WTC11 (cell line): Measurements from ENCODE around the gene CDKN2AIPNL. TPM values are rescaled to one million over a fixed set of nuclear protein-coding genes. Genes with fewer than 3 reads are reported as not detected.

ENCODE experiments used
- ATAC-seq: fragments of 200-7000 bp; cut with Tn5 transposase; 2 replicates; pipeline ENCODE4 v1.10.0; 2021; ENCODE audit warnings: mild to moderate bottlenecking, moderate library complexity
- CTCF ChIA-PET: fragments of 300-600 bp; sonication (Branson Sonifier 250); formaldehyde crosslinking; loops from one replicate; lab custom pipeline; 2021; ENCODE audit warnings: antibody characterized with exemption; lab: Charles Lee
- POLR2A ChIA-PET: fragments of 350-600 bp; sonication (Branson Sonifier 250); formaldehyde crosslinking; loops from one replicate; lab custom pipeline; 2021; ENCODE audit warnings: antibody characterized with exemption; lab: Charles Lee
- DNase-seq: peaks from one replicate; pipeline ENCODE4 v3.0.0; 2021; ENCODE audit warnings: low spot score
- H3K27ac Mint-ChIP-seq: 2 replicates; pipeline ENCODE4 v1.8.0; 2021; ENCODE audit warnings: mixed read lengths
- H3K27me3 Mint-ChIP-seq: 2 replicates; pipeline ENCODE4 v1.8.0; 2021; ENCODE audit warnings: low read depth, mild to moderate bottlenecking, moderate library complexity, mixed read lengths
- H3K36me3 Mint-ChIP-seq: 2 replicates; pipeline ENCODE4 v1.8.0; 2021; ENCODE audit warnings: mixed read lengths
- H3K4me1 Mint-ChIP-seq: 2 replicates; pipeline ENCODE4 v1.8.0; 2022; ENCODE audit warnings: mixed read lengths
- H3K4me3 Mint-ChIP-seq: 2 replicates; pipeline ENCODE4 v1.8.0; 2021; ENCODE audit warnings: mild to moderate bottlenecking, moderate library complexity, mixed read lengths
- H3K9me3 Mint-ChIP-seq: 2 replicates; pipeline ENCODE4 v1.8.0; 2021; ENCODE audit warnings: mixed read lengths
- AR ChIP-seq: fragments of 250-450 bp; sonication (Bioruptor Pico); IDR thresholded peaks from 2 replicates; pipeline ENCODE4 v1.9.0; 2021; ENCODE audit warnings: mild to moderate bottlenecking
- ATF2 ChIP-seq: sonication (generic); formaldehyde crosslinking; IDR thresholded peaks from 2 replicates; pipeline ENCODE4 v1.8.1; 2022; ENCODE audit warnings: low read depth, missing genetic modification reagents, borderline replicate concordance
- CREB1 ChIP-seq: sonication (generic); formaldehyde crosslinking; IDR thresholded peaks from 2 replicates; pipeline ENCODE4 v1.8.0; 2023; ENCODE audit warnings: mild to moderate bottlenecking, missing genetic modification reagents
- CREM ChIP-seq: sonication (generic); formaldehyde crosslinking; IDR thresholded peaks from 2 replicates; pipeline ENCODE4 v1.8.1; 2022; ENCODE audit warnings: mild to moderate bottlenecking, missing genetic modification reagents, moderate library complexity
- E2F5 ChIP-seq: sonication (generic); formaldehyde crosslinking; IDR thresholded peaks from 2 replicates; pipeline ENCODE4 v1.8.1; 2022; ENCODE audit warnings: mild to moderate bottlenecking, moderate library complexity, missing genetic modification reagents
- FOXK1 ChIP-seq: sonication (generic); formaldehyde crosslinking; IDR thresholded peaks from 2 replicates; pipeline ENCODE4 v1.8.0; 2022; ENCODE audit warnings: mild to moderate bottlenecking, moderate library complexity, missing genetic modification reagents
- GTF2I ChIP-seq: fragments of 250-450 bp; sonication (Bioruptor Pico); conservative IDR thresholded peaks from 2 replicates; pipeline ENCODE4 v1.4.0; 2021; ENCODE audit warnings: mild to moderate bottlenecking
- HMGA2 ChIP-seq: fragments of 250-450 bp; sonication (Bioruptor Pico); IDR thresholded peaks from 2 replicates; pipeline ENCODE4 v1.4.0; 2021; ENCODE audit warnings: mild to moderate bottlenecking, moderate library complexity
- HMGXB4 ChIP-seq: sonication (generic); formaldehyde crosslinking; IDR thresholded peaks from 2 replicates; pipeline ENCODE4 v1.8.1; 2023; ENCODE audit warnings: mild to moderate bottlenecking, moderate library complexity, missing genetic modification reagents
- JAZF1 ChIP-seq: fragments of 250-450 bp; sonication (Bioruptor Pico); IDR thresholded peaks from 2 replicates; pipeline ENCODE4 v1.9.0; 2021; ENCODE audit warnings: moderate library complexity, mild to moderate bottlenecking, inconsistent platforms
- NFATC4 ChIP-seq: fragments of 250-450 bp; sonication (Bioruptor Pico); IDR thresholded peaks from 2 replicates; pipeline ENCODE4 v1.9.0; 2021; ENCODE audit warnings: mild to moderate bottlenecking
- NFYB ChIP-seq: sonication (generic); formaldehyde crosslinking; conservative IDR thresholded peaks from 2 replicates; pipeline ENCODE4 v1.8.0; 2022; ENCODE audit warnings: low read depth, missing genetic modification reagents
- STAT6 ChIP-seq: sonication (generic); formaldehyde crosslinking; conservative IDR thresholded peaks from 2 replicates; pipeline ENCODE4 v1.8.1; 2023; ENCODE audit warnings: mild to moderate bottlenecking, low read depth, missing genetic modification reagents, moderate library complexity
- TCF7 ChIP-seq: sonication (generic); formaldehyde crosslinking; IDR thresholded peaks from 2 replicates; pipeline ENCODE4 v1.8.0; 2022; ENCODE audit warnings: mild to moderate bottlenecking, low read depth, missing genetic modification reagents, moderate library complexity
- TEAD1 ChIP-seq: sonication (generic); formaldehyde crosslinking; IDR thresholded peaks from 2 replicates; pipeline ENCODE4 v1.8.0; 2022; ENCODE audit warnings: mild to moderate bottlenecking, missing genetic modification reagents
- ZSCAN18 ChIP-seq: fragments of 250-450 bp; sonication (Bioruptor Pico); IDR thresholded peaks from 2 replicates; pipeline ENCODE4 v2.1.2; 2022; ENCODE audit warnings: mild to moderate bottlenecking, moderate library complexity
- total RNA-seq: library from RNA; stranded (reverse); gene quantifications from 3 replicates; pipeline ENCODE4 v1.2.3, GENCODE V29; 2021

CDKN2AIPNL gene
- total RNA-seq, 1 experiment from 2014 or later = 54.3 TPM

GRCh38 chr5:134456825-134457224 lies 45.1 kb upstream of the CDKN2AIPNL start:
- DNase-seq = no peak
- CTCF ChIA-PET = no interaction called here
- POLR2A ChIA-PET = no interaction called here
- no peaks in the 10 kb centered on the region; the same call in 1 of the 2 replicates for H3K4me1 Mint-ChIP-seq
- TF ChIP-seq GTF2I (no peak), STAT6 (CRISPR knock-in tag) (no peak), E2F5 (no peak), HMGXB4 (CRISPR knock-in tag) (no peak), AR (no peak), FOXK1 (CRISPR knock-in tag) (no peak), TEAD1 (CRISPR knock-in tag) (no peak), HMGA2 (CRISPR knock-in tag) (no peak), CREB1 (CRISPR knock-in tag) (no peak), JAZF1 (CRISPR knock-in tag) (no peak), TCF7 (CRISPR knock-in tag) (no peak), CREM (CRISPR knock-in tag) (no peak), ZSCAN18 (CRISPR knock-in tag) (no peak), NFYB (CRISPR knock-in tag) (no peak), NFATC4 (no peak)
- TF ChIP-seq, all 79 proteins: peak for 0
- no peak overlapping the region for H3K4me3 Mint-ChIP-seq
- H3K36me3 Mint-ChIP-seq = no peaks in the 10 kb centered on the region
- no peaks in the 10 kb centered on the region; the same call in 1 of the 2 replicates for H3K27me3 Mint-ChIP-seq
- H3K27ac Mint-ChIP-seq = no peak overlapping the region
- H3K9me3 Mint-ChIP-seq = no peaks in the 10 kb centered on the region
- no peak for ATAC-seq

- Mint-ChIP-seq H3K4me1 (no peaks in the 10 kb centered on the region; the same call in 1 of the 2 replicates), H3K27me3 (peaks cover under 1% of the 10 kb centered on the region; the same call in 1 of the 2 replicates), H3K36me3 (no peaks in the 10 kb centered on the region), H3K9me3 (no peaks in the 10 kb centered on the region), H3K4me3 (no peak overlapping the region), H3K27ac (no peak overlapping the region)
- DNase-seq (no peak), ATAC-seq (no peak)
- POLR2A ChIA-PET = no interaction called here
- CTCF ChIA-PET = interaction anchor here (0.7 to 0.9 kb wide), 2 partner anchors 132 to 856 kb away, joined by 3 read pairs; no protein-coding TSS in a partner anchor
- TF ChIP-seq ATF2 (CRISPR knock-in tag) = no peak
Measured at GRCh38 chr5:134455466-134455865, 43.8 kb upstream of the CDKN2AIPNL start.
